GM20431 (cell line): ENCODE results near the gene KCNK7.
"Not testable (repeated sequence)": the region's sequence is repeated elsewhere in the genome, so short reads cannot be mapped to it uniquely, and the experiment has no call there.

ENCODE experiments used
- in situ Hi-C: fragments of 300-500 bp; cut with MseI, MboI; formaldehyde crosslinking; loops from one replicate; pipeline ENCODE4 v1.15.0; 2020; ENCODE audit warnings: low sequenced_read_pairs; ENCODE audit not compliant: unreplicated experiment

KCNK7 gene, protein sequence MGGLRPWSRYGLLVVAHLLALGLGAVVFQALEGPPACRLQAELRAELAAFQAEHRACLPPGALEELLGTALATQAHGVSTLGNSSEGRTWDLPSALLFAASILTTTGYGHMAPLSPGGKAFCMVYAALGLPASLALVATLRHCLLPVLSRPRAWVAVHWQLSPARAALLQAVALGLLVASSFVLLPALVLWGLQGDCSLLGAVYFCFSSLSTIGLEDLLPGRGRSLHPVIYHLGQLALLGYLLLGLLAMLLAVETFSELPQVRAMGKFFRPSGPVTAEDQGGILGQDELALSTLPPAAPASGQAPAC

DNA sequence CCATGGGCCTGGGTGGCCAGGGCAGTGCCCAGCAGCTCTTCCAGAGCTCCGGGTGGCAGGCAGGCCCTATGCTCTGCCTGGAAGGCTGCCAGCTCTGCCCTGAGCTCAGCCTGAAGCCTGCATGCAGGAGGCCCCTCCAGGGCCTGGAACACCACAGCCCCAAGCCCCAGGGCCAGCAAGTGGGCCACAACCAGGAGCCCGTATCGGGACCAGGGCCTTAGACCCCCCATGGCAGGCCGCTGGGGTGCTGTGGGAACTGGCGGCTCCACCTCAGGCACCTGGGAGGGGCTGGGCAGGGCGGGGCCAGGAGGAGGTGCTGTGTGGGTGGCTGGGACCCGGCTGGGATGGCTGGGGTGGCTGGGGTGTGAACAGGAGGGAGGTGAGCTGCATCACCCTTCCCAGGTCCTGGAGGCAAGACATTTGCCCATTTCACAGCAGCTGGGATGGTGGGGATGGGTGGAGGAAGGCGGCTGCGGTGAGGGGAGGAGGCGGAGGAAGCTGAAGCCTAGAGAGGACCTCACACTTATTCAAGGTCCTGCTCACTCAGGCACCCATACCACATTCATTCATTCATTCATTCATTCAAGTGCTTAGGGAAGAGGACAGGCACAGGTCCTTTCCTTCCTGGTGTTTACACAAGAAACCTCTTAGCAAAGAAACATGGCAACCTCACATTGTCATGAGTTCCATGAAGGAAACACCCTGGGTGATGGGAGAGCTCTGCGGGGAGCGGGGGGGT is at the start of gene KCNK7:
Gene KCNK7 (minus strand): TSS at position 258 of the 739 bp plus-strand sequence. CDS start 28 bp downstream, at position 230.
- in situ Hi-C loops = no loop called here

DNA sequence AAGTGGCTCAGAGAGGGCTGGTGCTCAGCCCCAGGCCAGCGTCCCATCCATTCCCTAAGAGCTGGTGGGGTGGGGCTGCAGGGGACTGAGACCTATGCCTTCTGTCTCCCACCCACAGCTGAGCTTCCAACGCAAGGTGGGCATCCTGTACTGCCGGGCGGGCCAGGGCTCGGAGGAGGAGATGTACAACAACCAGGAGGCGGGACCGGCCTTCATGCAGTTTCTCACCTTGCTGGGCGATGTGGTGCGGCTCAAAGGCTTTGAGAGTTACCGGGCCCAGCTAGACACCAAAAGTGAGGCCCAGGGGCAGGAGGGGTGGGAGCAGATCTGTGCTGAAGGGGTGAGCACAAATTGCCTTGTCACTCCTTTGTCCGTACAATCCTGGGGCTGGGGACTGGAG is 49.2 kb upstream of the KCNK7 start:
- in situ Hi-C loops = no loop called here

DNA sequence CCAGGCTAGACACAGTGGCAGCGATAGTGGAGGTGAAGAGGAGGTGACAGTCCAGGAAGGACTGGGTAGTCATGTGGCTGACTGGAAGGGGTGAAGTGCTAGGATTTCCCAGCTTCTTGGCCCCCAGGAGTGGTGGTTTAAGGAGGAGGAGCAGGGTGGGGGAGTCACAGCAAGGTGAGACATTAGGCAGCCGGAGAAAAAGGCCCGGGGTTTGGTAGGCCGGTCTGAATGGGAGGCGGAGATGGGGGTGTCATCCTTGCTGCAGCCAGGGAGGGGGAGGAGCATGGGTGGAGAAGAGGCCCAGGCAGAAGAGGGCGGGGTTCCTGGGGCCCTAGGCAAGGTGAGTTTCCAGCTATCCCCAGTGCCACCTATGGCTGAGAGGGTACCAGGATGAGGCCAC is 48.4 kb upstream of the KCNK7 start:
- in situ Hi-C loops = no loop called here

DNA sequence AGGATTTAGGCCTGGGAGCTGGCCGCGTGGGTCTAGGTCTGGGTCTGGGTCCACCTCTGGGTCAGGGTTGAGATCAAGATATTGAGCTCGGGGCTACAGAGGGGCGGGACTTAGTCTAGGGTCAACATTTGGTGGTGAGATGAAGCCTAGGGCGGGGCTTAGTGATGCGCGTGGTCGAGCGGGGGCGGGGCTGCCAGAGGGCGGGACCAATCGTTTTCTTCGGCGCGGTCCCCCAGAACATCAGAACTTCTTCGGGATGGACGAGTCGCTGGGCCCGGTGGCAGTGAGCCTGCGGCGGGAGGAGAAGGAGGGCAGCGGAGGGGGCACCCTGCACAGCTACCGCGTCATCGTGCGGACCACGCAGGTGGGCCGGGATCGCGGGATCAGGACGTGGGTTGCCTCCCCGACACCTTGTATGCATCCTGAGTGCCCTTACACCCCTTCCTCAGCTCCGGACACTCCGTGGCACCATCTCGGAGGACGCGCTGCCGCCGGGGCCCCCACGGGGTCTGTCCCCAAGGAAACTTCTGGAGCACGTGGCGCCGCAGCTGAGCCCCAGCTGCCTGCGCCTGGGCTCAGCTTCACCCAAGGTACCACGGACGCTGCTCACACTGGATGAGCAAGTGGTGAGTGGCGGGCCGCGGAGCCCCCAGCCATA is 46.5 kb upstream of the KCNK7 start:
- in situ Hi-C loops = no loop called here

GRCh38 chr11:65641297-65642013 is 45.9 kb upstream of the KCNK7 start:
- in situ Hi-C loops = no loop called here

- in situ Hi-C loops = no loop called here
Observed at GRCh38 chr11:65640483-65641296, 45.1 kb upstream of the KCNK7 start.

- in situ Hi-C loops = no loop called here
Observed at GRCh38 chr11:65639623-65640482, 44.3 kb upstream of the KCNK7 start.

GRCh38 chr11:65639228-65639597 is 43.6 kb upstream of the KCNK7 start:
- in situ Hi-C loops = not testable (repeated sequence)

DNA sequence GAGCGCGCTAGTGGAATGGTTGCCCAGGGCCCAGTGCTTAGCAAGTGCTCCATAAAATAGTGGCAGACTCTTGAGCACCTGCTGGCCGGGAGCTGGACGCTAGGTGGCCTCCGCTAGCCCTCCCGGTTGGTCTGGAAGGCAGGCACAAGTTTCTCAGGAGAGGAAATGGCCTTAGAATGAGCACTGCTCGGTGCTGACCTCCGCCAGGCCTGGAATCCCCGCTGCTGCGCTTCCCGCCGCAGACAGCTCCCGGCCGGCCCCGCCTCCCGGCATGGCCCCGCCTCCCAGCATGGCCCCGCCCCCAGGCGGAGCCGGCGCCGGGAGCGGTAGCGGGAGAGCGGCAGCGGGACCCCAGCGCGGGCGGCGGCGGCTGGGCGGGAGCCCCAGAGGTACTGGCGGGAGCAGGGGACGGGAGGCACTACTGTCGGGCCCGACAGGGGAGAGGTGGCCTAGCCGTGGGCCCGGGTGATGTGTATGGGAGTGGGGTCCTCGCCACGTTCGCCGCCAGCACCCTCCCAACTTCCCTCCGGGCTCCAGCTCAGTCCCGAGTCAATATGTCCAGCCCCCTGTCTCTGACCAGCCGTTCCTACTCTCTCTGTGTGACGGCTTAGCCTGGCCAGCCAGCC is 42.3 kb upstream of the KCNK7 start, which contains the start of gene SIPA1:
Gene SIPA1 (plus strand): TSS at position 308 of the 626 bp plus-strand sequence. CDS start 2,821 bp downstream, outside the sequence.
- in situ Hi-C loops = no loop called here

DNA sequence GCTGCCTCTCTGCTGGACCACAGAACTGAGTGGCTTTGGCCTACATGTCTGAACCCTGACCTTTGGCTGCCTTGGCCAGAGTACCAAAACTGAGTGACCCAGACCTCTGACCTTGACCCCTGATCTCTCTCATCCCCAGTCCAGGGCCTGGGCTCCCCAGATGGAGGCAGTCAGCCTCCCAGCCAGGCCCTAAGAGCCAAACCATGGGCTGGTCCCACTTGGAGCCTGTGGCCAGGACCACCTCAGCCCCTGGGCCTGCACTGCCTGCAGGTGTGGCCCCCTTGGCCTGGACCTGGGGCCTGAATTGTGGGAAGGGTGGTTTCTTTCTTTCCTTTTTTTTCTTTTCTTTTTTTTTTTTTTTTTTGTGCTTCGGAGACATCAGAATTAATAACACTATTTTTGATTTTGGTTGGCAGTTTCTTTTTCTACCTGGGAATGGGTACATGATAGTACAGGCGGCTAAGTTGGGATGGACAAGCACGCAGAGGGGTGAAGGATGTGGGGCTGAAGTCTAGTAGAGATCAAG is 41.5 kb upstream of the KCNK7 start:
- in situ Hi-C loops = no loop called here

DNA sequence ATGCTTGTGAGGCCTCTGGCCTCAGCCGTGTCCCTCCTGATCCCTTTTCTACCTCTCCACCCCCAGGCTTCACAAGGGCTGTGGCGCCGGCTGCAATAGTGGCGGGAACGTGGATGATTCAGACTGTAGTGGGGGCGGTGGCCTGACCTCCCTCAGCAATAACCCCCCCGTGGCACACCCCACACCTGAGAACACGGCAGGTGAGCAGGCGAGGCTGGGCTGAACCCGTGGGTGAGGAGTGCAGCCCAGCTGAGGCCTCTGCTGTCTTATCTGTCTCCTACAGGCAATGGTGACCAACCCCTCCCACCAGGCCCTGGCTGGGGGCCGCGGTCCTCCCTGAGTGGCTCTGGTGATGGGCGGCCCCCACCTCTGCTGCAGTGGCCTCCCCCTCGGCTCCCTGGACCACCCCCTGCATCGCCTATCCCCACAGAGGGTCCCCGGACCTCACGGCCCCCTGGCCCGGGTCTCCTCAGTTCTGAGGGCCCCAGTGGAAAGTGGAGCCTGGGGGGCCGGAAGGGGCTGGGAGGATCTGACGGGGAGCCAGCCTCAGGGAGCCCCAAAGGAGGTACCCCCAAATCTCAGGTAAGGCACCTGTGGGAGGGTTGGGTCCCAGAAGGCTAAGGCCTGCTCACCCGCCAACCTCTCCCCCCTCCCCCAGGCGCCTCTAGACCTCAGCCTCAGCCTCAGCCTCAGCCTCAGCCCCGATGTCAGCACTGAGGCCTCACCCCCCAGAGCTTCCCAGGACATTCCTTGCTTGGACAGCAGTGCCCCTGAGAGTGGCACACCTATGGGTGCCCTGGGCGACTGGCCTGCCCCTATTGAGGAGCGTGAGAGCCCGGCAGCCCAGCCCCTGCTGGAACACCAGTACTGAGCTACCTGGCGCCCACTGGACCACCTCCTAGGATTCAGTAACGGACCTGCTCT is 40.8 kb upstream of the KCNK7 start:
- in situ Hi-C loops = no loop called here

GRCh38 chr11:65634905-65635731 is 39.5 kb upstream of the KCNK7 start:
- in situ Hi-C loops = no loop called here

GRCh38 chr11:65634440-65634839 is 38.8 kb upstream of the KCNK7 start:
- in situ Hi-C loops = no loop called here

- in situ Hi-C loops = no loop called here
Observed at GRCh38 chr11:65634109-65634436, 38.5 kb upstream of the KCNK7 start.

- in situ Hi-C loops = no loop called here
Observed at GRCh38 chr11:65633390-65634108, 37.9 kb upstream of the KCNK7 start.

GRCh38 chr11:65630215-65630614 is 34.6 kb upstream of the KCNK7 start:
- in situ Hi-C loops = no loop called here
